Right kidney (tissue), 9 donors: ENCODE results near the gene ATP13A4.

Source experiments
- DNase-seq: peaks from one replicate; pipeline ENCODE4 v3.0.0-alpha.2; 2016
- long read RNA-seq, 8 donors: transcript quantifications; one replicate each; lab custom pipeline, GENCODE V29; 2026

ATP13A4 gene, protein sequence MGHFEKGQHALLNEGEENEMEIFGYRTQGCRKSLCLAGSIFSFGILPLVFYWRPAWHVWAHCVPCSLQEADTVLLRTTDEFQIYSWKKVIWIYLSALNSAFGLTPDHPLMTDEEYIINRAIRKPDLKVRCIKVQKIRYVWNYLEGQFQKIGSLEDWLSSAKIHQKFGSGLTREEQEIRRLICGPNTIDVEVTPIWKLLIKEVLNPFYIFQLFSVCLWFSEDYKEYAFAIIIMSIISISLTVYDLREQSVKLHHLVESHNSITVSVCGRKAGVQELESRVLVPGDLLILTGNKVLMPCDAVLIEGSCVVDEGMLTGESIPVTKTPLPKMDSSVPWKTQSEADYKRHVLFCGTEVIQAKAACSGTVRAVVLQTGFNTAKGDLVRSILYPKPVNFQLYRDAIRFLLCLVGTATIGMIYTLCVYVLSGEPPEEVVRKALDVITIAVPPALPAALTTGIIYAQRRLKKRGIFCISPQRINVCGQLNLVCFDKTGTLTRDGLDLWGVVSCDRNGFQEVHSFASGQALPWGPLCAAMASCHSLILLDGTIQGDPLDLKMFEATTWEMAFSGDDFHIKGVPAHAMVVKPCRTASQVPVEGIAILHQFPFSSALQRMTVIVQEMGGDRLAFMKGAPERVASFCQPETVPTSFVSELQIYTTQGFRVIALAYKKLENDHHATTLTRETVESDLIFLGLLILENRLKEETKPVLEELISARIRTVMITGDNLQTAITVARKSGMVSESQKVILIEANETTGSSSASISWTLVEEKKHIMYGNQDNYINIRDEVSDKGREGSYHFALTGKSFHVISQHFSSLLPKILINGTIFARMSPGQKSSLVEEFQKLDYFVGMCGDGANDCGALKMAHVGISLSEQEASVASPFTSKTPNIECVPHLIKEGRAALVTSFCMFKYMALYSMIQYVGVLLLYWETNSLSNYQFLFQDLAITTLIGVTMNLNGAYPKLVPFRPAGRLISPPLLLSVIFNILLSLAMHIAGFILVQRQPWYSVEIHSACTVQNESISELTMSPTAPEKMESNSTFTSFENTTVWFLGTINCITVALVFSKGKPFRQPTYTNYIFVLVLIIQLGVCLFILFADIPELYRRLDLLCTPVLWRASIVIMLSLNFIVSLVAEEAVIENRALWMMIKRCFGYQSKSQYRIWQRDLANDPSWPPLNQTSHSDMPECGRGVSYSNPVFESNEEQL
- long read RNA-seq, donor 1: 0 reads
- long read RNA-seq, donor 2: 0 reads
- long read RNA-seq, donor 3: 0 reads
- long read RNA-seq, donor 4: 0 reads
- long read RNA-seq, donor 5: 0 reads
- long read RNA-seq, donor 6: 0 reads
- long read RNA-seq, donor 7: 0 reads
- long read RNA-seq, donor 8: 0 reads

DNA sequence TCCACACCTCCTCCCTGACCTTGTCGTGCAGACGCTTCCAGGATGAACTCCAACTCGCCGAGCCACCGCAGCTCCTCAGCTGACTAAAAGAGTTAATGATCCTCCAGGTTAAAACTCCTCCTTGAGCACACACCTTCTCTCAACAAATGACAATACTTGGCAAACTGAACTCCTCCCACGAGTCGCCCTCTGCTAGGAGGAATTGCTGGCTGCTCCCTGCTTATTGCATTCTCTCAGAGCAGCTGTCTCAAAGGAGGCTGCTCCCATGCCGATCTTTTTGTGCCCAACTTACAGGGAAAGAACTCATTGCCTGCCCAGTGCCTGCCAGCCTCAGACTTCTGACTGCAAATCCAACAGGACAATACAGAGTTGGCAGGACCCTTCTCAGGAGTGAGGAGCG lies at the start of gene ATP13A4:
Gene ATP13A4 (minus strand): TSS at position 85 of the 400 bp plus-strand sequence. CDS start 96 bp downstream, outside the sequence.
- DNase-seq: peak; percentile 7

DNA sequence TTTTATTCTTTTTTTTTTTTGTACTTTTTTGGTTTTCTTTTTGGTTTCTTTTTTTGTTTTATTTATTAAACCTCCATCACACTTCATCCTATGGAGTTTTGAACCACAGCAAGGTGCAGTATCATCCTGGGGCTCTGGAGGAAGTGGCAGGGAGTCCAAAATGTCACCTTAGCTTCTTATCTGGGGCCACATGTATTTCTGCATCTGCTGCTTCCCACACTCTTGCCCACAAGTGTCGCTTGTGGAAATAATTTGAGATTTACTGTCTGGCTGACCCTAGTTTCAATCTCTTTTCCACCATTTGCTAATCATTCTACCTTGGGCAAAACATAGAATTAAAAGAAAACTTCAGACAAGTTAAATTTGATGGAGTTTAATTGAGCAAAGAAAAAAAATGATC lies 44.7 kb upstream of the ATP13A4 start:
- DNase-seq: no peak

DNA sequence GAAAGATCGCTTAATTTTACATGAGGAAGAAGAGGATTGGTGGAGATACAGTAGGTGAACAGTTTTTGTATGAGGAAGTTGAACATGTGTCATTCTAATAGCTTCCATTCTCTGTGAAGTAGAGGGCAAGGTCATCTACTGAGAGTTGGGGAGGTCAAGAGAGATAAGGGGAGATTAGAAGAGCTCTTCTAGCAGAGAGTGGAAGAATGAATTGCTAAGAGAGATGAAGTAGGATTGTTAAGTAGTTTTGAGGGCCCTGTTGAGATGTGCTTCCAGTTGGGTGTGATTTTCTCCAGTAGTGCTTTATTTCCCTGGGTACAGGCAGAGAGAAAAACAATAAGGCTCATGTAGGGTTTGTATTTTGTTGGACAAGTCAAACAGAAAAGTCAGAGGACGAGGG lies 43.5 kb upstream of the ATP13A4 start:
- no peak for DNase-seq

- DNase-seq: no peak
Observed at GRCh38 chr3:193595939-193596487, 41.3 kb upstream of the ATP13A4 start.

- no peak for DNase-seq
Observed at GRCh38 chr3:193594946-193595689, 40.4 kb upstream of the ATP13A4 start.

DNA sequence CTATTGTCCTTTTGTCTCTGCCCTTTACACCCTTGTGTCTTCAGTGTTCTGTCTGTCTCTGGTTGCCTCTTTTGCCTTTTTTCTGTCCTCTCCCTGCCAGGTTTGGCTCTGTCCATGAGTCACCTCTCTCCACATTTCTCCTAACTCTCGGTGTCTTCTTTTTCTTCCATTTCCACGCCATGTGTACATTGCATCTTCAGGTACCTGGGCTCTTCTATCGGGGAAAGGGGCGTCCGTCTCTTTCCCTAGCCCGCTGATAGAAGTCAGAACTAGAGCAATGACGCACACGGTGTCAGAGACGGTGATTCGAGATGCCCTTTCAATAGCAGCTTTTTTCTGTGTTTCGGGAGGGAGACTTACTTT lies 39.0 kb upstream of the ATP13A4 start:
- DNase-seq: no peak

DNA sequence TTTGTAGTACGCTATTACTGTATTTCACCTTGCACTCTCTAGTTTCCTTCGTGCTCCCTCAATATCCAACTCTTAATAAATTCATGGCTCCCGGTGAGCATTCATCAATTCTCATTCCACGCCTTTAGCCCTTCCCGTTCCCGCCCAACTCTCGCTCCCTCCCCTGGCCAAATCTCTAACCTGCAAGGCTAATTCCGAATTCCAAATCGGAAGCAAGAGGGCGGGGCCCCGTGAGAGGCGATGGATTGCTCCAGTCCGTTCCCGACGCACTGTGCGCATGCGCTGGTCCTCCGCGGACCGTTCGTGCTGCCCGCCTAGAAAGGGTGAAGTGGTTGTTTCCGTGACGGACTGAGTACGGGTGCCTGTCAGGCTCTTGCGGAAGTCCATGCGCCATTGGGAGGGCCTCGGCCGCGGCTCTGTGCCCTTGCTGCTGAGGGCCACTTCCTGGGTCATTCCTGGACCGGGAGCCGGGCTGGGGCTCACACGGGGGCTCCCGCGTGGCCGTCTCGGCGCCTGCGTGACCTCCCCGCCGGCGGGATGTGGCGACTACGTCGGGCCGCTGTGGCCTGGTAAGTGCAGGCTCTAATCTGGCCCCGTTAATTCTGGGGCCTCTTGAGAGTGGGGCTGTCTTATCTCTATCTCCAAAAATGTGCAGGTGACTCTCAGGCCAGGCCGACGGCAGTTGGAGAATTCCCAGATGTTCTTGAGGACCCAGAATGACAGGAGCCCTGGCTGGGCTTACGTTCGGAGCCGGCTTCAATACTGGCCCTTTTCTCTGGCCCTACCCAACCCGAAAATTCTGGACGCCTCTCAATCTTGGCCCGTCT lies 38.4 kb upstream of the ATP13A4 start, which contains the start of gene OPA1:
Gene OPA1 (plus strand): TSS at position 368 of the 827 bp plus-strand sequence. CDS start 170 bp downstream, at position 538.
- DNase-seq: peak; percentile 92

DNA sequence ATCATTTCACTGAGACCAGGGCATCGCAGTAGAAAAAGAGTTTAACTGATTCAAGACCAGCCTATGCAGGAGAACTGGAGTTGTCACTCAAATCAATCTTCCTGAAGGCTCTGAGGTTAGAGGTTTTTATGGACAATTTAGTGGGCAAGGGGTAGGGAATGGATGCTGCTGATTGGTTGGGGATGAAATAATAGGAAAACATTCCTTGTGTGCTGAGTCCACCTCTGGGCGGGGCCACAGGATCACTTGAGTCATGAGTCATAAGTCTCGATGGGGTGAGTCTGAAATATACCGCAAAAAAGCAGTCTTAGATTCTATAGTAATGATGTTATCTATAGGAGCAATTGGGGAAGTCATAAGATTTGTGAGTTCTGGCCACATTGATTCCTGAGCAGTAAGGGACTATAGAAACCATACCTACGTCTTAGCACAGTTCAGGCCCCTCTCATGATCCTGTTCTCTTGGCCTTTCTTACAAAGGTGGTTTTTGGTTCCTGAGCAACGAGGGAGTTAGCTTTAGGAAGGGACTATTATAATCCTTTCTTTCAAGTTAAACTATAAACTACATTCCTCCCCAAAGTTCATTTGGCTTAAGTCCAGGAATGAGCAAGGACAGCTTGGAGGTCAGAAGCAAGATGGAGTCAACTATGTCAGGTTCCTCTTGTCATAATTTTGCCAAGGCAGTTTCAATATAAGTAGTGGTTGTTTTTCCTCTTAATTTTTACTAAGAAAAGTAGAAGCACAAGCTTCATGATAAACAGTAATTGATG lies 35.6 kb upstream of the ATP13A4 start:
- no peak for DNase-seq

GRCh38 chr3:193589616-193590015 lies 34.9 kb upstream of the ATP13A4 start:
- no peak for DNase-seq

DNA sequence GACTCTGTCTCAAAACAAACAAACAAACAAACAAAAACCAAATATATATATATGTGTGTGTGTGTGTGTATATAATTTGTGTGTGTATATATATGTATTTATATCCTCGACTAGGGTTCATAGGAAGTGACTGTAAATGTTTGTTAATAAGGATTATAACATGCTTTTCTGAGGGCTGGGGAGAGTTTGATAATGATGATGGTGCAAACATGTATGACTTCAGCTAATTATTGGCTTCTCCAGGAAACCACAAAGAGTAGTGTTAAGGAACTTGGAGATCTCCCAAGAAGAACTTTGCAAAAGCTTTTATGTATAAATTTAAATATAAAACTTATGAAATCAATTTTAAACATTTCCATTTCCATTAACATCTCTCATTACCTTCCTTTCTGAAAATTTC lies 34.4 kb upstream of the ATP13A4 start:
- DNase-seq: no peak

- no peak for DNase-seq
Observed at GRCh38 chr3:193586526-193586925, 31.8 kb upstream of the ATP13A4 start.

DNA sequence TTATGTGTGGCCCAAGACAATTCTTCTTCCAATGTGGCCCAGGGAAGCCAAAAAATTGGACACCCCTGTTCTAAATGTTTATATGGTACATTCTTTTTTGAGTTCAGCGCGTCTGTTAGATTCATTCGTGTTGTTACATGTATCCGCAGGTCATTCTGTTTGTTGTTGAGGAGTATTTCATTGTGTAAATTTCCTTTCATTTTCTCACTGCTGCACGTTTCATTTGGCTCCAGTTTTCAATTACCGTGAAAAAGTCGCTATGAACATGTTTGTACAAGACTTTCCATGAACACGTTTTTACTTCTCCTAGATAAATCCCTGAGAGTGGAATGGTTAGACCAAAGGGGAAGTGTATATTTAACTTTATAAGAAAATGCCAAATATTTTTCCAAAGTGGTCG lies 30.8 kb upstream of the ATP13A4 start:
- no peak for DNase-seq

DNA sequence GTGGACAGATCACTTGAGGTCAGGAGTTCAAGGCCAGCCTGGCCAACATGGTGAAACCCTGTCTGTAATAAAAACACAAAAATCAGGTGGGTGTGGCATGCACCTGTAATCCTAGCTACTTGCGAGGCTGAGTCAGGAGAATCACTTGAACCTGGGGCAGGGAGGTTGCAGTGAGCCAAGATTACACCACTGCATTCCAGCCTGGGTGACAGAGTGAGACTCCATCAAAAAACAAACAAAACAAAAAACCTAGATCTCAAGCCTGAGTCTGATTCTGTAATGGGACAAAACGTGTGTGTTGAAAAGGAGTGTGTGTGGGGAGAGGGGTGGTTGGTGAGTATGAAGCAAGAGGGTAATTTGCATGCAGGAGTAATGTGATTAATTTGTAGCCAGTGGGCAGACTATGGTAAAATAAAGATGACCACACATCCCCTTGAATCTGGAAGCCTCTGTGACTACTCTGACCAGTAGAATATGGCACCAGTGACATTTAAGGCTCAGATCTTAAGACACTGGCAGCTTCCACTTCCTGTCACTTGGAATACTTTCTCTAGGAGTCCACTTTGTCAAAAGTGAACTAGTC lies 19.9 kb upstream of the ATP13A4 start:
- DNase-seq: no peak

DNA sequence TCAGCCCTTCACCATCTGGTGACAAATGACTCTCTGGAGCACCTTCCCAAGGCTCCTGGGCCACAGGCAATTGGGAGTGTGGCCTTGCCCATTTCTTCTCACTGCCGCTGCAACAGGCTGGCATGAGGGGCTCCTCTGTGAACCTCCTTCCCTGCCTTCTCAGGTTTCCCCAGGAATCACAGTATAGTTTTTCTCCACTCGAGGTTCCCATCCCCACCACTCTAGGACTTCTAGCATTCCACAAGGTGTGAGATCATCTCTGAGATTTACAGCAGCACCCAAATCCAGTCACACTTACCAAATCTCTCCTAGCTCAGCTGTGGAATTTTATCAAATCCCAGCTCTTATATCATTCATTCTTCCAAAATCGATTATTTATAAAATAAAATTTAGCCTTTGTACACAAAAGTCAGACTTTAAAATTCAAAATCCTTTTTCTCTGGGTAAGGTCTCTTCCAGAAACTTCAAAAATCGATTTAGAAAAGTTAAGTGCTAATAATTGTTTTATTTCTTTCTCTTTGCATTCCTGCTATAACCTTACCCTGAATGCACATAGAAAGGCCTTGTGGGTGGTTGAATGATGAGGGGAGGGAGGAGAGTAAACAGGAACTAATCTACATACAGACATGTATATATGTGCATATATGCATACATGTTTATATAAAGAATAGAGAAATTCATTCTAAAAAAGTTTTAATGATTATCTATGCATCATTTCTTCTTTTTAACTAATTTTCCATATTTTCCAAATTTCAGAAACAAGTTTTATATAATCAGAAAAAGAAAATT lies 18.9 kb upstream of the ATP13A4 start:
- no peak for DNase-seq

- DNase-seq: peak; percentile 20
Observed at GRCh38 chr3:193572426-193572908, 17.8 kb upstream of the ATP13A4 start.

DNA sequence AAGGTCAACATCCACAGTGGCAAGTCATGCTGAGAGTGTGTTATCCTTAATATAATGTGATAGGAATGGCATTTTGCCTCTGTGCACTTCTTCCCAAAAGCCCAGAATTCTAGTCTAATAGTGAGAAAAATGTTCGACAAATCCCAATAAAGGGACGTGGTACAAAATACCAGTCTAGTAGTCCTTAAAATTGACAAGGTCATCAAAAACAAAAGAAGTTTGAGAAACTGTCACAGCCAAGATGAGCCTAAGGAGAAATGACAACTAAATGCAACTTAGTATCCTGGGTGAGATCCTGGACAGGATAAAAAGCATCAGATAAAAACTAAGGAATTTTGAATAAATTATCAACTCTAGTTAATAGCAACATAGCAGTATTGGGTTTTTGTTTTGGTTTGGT lies 14.4 kb upstream of the ATP13A4 start:
- DNase-seq: no peak

- no peak for DNase-seq
Observed at GRCh38 chr3:193564012-193564411, 9.3 kb upstream of the ATP13A4 start.

DNA sequence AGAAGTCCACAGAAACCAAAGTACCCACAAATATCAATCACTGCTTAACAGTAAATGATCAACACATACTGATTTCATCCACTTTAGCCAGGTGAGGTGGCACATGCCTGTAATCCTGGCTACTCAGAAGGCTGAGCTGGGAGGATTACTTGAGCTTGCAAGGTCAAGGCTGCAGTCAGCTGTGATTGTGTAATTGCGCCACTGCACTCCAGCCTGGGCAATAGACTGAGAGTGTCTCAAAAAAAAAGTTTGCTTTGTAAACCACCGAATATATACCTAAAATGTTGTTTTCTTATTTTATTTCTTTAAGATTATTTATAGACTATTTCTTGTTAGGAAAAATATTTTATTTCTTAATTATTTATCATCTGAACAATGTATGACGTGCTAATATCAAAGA lies 8.7 kb upstream of the ATP13A4 start:
- DNase-seq: no peak
